ENCODE data around the gene ZCCHC14. TPM values are rescaled to one million over a fixed set of nuclear protein-coding genes. Genes with fewer than 3 reads are reported as not detected.

The ZCCHC14 gene
- total and polyA plus RNA-seq, 2 of the 13 experiments (the other 11 are each of a cell fraction or from before 2014, with no cell fraction given) = 12.4 to 12.5 TPM

DNA sequence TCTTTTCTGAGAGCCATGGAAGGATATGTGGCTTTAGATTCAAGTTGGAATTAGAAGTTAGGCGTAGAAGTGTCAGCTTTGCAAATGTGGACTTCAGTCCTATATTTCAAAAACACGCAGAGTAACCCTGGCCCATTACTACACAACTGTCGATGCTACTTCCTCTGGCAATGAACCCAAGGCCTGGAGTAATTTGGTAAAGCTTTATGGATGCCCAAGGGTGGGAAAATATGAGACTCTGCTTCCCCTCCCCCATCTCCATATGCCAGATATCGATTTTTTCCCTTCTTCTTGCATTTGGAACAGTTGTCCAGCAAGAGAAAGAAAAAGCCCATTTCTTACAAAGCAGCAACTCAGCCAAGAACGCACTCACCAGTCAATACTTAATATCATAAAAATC lies 103.6 kb downstream of the ZCCHC14 start (continued):
- TF ChIP-seq NR2F6 (IDR thresholded peaks at IDR 0.05) (no peak), NR2F6 (CRISPR knock-in tag; IDR thresholded peaks at IDR 0.05) (peak; percentile 38; the same call in 1 of the 2 replicates), MED1 (CRISPR knock-in tag; IDR thresholded peaks at IDR 0.05) (peak; percentile 78), SNRNP70 (IDR thresholded peaks at IDR 0.05; ENCODE audit: low read depth, low read length) (no peak), SOX5 (CRISPR knock-in tag; IDR thresholded peaks at IDR 0.05; ENCODE audit: borderline replicate concordance) (peak; percentile 29; the same call in 1 of the 2 replicates), FOSL2 (CRISPR knock-in tag; IDR thresholded peaks at IDR 0.05) (peak; percentile 31; the same call in 1 of the 2 replicates), SATB2 (CRISPR knock-in tag; IDR thresholded peaks at IDR 0.05) (0 out of 2 replicates have a peak, but pooled peaks have one; percentile 22), FOXP1 (IDR thresholded peaks at IDR 0.05) (no peak), FOXP1 (CRISPR knock-in tag; IDR thresholded peaks at IDR 0.05) (peak; percentile 47), MAFK (conservative IDR thresholded peaks at IDR 0.05 in 1 of 2, IDR thresholded peaks at IDR 0.05 in 1 of 2; ENCODE audit: low read length in 2 of 2) (0 out of 4 replicates have a peak, but pooled peaks of 1 of the 2 experiments have one; percentile 5), CEBPB (IDR thresholded peaks at IDR 0.05; ENCODE audit: borderline replicate concordance, low read depth, low read length) (peak; percentile 57; the same call in 1 of the 2 replicates), NR2F1 (CRISPR knock-in tag; IDR thresholded peaks at IDR 0.05) (no peak)
- TF ChIP-seq, protein P1, sequence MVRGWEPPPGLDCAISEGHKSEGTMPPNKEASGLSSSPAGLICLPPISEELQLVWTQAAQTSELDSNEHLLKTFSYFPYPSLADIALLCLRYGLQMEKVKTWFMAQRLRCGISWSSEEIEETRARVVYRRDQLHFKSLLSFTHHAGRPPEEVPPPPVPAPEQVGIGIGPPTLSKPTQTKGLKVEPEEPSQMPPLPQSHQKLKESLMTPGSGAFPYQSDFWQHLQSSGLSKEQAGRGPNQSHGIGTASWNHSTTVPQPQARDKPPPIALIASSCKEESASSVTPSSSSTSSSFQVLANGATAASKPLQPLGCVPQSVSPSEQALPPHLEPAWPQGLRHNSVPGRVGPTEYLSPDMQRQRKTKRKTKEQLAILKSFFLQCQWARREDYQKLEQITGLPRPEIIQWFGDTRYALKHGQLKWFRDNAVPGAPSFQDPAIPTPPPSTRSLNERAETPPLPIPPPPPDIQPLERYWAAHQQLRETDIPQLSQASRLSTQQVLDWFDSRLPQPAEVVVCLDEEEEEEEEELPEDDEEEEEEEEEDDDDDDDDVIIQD (CRISPR knock-in tag; IDR thresholded peaks at IDR 0.05; ENCODE audit: low read depth) = no peak
- TF ChIP-seq, protein P2, sequence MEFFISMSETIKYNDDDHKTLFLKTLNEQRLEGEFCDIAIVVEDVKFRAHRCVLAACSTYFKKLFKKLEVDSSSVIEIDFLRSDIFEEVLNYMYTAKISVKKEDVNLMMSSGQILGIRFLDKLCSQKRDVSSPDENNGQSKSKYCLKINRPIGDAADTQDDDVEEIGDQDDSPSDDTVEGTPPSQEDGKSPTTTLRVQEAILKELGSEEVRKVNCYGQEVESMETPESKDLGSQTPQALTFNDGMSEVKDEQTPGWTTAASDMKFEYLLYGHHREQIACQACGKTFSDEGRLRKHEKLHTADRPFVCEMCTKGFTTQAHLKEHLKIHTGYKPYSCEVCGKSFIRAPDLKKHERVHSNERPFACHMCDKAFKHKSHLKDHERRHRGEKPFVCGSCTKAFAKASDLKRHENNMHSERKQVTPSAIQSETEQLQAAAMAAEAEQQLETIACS (CRISPR knock-in tag; IDR thresholded peaks at IDR 0.05) = no peak
- TF ChIP-seq, protein P3, sequence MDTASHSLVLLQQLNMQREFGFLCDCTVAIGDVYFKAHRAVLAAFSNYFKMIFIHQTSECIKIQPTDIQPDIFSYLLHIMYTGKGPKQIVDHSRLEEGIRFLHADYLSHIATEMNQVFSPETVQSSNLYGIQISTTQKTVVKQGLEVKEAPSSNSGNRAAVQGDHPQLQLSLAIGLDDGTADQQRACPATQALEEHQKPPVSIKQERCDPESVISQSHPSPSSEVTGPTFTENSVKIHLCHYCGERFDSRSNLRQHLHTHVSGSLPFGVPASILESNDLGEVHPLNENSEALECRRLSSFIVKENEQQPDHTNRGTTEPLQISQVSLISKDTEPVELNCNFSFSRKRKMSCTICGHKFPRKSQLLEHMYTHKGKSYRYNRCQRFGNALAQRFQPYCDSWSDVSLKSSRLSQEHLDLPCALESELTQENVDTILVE (CRISPR knock-in tag; IDR thresholded peaks at IDR 0.05) = peak; percentile 25; the same call in 1 of the 2 replicates
- TF ChIP-seq, protein P4, sequence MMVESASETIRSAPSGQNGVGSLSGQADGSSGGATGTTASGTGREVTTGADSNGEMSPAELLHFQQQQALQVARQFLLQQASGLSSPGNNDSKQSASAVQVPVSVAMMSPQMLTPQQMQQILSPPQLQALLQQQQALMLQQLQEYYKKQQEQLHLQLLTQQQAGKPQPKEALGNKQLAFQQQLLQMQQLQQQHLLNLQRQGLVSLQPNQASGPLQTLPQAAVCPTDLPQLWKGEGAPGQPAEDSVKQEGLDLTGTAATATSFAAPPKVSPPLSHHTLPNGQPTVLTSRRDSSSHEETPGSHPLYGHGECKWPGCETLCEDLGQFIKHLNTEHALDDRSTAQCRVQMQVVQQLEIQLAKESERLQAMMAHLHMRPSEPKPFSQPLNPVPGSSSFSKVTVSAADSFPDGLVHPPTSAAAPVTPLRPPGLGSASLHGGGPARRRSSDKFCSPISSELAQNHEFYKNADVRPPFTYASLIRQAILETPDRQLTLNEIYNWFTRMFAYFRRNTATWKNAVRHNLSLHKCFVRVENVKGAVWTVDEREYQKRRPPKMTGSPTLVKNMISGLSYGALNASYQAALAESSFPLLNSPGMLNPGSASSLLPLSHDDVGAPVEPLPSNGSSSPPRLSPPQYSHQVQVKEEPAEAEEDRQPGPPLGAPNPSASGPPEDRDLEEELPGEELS (CRISPR knock-in tag; IDR thresholded peaks at IDR 0.05) = peak; percentile 38; the same call in 1 of the 2 replicates
- TF ChIP-seq, protein P5, sequence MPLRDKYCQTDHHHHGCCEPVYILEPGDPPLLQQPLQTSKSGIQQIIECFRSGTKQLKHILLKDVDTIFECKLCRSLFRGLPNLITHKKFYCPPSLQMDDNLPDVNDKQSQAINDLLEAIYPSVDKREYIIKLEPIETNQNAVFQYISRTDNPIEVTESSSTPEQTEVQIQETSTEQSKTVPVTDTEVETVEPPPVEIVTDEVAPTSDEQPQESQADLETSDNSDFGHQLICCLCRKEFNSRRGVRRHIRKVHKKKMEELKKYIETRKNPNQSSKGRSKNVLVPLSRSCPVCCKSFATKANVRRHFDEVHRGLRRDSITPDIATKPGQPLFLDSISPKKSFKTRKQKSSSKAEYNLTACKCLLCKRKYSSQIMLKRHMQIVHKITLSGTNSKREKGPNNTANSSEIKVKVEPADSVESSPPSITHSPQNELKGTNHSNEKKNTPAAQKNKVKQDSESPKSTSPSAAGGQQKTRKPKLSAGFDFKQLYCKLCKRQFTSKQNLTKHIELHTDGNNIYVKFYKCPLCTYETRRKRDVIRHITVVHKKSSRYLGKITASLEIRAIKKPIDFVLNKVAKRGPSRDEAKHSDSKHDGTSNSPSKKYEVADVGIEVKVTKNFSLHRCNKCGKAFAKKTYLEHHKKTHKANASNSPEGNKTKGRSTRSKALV (CRISPR knock-in tag; IDR thresholded peaks at IDR 0.05) = 0 out of 2 replicates have a peak, but pooled peaks have one; percentile 48
- TF ChIP-seq, protein P6, sequence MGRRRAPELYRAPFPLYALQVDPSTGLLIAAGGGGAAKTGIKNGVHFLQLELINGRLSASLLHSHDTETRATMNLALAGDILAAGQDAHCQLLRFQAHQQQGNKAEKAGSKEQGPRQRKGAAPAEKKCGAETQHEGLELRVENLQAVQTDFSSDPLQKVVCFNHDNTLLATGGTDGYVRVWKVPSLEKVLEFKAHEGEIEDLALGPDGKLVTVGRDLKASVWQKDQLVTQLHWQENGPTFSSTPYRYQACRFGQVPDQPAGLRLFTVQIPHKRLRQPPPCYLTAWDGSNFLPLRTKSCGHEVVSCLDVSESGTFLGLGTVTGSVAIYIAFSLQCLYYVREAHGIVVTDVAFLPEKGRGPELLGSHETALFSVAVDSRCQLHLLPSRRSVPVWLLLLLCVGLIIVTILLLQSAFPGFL (CRISPR knock-in tag; IDR thresholded peaks at IDR 0.05) = no peak
- TF ChIP-seq, protein P7, sequence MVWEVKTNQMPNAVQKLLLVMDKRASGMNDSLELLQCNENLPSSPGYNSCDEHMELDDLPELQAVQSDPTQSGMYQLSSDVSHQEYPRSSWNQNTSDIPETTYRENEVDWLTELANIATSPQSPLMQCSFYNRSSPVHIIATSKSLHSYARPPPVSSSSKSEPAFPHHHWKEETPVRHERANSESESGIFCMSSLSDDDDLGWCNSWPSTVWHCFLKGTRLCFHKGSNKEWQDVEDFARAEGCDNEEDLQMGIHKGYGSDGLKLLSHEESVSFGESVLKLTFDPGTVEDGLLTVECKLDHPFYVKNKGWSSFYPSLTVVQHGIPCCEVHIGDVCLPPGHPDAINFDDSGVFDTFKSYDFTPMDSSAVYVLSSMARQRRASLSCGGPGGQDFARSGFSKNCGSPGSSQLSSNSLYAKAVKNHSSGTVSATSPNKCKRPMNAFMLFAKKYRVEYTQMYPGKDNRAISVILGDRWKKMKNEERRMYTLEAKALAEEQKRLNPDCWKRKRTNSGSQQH (CRISPR knock-in tag; IDR thresholded peaks at IDR 0.05; ENCODE audit: low read depth) = no peak

Measured in HepG2 (cell line).